Keratinocyte (primary cell): Measurements from ENCODE around the gene MCEMP1.

Experiments
- EZH2 ChIP-seq: IDR thresholded peaks from one replicate; pipeline ENCODE4 v1.6.1; 2012; ENCODE audit warnings: inconsistent platforms, mild to moderate bottlenecking, low read length, moderate library complexity
- TF ChIP-seq, protein P1 (sequence below), 3 experiments: IDR thresholded peaks in 1 of 3; conservative IDR thresholded peaks in 1 of 3; optimal IDR thresholded peaks in 1 of 3; 2 replicates in 2 of 3; 3 replicates in 1 of 3; pipeline versions ENCODE3 to v1.5.1; 2011; ENCODE audit warnings: low read length in 3 of 3, mild to moderate bottlenecking in 3 of 3, moderate library complexity in 2 of 3, control low read depth in 1 of 3, inconsistent platforms in 1 of 3; ENCODE audit not compliant: insufficient read depth in 2 of 3; ENCODE audit errors: extremely low read depth in 1 of 3

DNA sequence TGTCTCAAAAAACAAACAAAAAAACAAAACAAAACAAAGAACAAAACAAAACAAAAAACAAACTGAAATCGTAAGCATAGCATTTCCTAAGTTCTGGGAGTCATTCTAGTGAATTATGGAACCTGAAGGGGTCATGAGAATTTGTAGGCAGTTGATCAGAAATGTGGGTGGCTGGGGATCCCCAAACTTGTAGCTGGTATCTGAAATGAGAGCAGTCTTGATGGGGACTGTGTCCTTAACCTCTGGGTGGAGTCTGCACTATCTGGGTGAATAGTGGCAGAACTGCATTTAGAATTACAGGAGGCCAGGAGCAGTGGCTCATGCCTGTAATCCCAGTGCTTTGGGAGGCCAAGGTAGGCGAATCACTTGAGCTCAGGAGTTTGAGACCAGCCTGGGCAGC is 48.9 kb downstream of the MCEMP1 start:
- TF ChIP-seq, protein P1, sequence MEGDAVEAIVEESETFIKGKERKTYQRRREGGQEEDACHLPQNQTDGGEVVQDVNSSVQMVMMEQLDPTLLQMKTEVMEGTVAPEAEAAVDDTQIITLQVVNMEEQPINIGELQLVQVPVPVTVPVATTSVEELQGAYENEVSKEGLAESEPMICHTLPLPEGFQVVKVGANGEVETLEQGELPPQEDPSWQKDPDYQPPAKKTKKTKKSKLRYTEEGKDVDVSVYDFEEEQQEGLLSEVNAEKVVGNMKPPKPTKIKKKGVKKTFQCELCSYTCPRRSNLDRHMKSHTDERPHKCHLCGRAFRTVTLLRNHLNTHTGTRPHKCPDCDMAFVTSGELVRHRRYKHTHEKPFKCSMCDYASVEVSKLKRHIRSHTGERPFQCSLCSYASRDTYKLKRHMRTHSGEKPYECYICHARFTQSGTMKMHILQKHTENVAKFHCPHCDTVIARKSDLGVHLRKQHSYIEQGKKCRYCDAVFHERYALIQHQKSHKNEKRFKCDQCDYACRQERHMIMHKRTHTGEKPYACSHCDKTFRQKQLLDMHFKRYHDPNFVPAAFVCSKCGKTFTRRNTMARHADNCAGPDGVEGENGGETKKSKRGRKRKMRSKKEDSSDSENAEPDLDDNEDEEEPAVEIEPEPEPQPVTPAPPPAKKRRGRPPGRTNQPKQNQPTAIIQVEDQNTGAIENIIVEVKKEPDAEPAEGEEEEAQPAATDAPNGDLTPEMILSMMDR (optimal IDR thresholded peaks at IDR 0.05 in 1 of 3, IDR thresholded peaks at IDR 0.05 in 1 of 3, conservative IDR thresholded peaks at IDR 0.05 in 1 of 3; ENCODE audit: extremely low read depth in 1 of 3, insufficient read depth in 2 of 3, low read length in 3 of 3), result no peak
- TF ChIP-seq EZH2, result no peak
